Liver (tissue), 9 donors: ENCODE results near the gene GABRB1. TPM values are rescaled to one million over a fixed set of nuclear protein-coding genes. Genes with fewer than 3 reads are reported as not detected.

Experiments used
- DNase-seq: peaks from one replicate; pipeline ENCODE4 v3.0.0-alpha.2; 2017; ENCODE audit warnings: low spot score
- H3K27ac ChIP-seq, 2 donors: one replicate each; pipeline ENCODE4 v1.7.0; 2013; ENCODE audit warnings: inconsistent platforms in 2 of 2, low read length in 2 of 2, control low read depth in 1 of 2, low read depth in 1 of 2, mild to moderate bottlenecking in 1 of 2
- H3K27me3 ChIP-seq, 4 donors: one replicate each; pipeline versions ENCODE4 v1.6.1 to v1.7.0; 2013; ENCODE audit warnings: low read length in 3 of 4, inconsistent platforms in 1 of 4, mild to moderate bottlenecking in 1 of 4, moderate library complexity in 1 of 4; ENCODE audit not compliant: control insufficient read depth in 4 of 4, insufficient read depth in 4 of 4
- H3K36me3 ChIP-seq, 4 donors: one replicate each; pipeline versions ENCODE4 v1.6.1 to v1.7.0; 2013; ENCODE audit warnings: low read length in 3 of 4, mild to moderate bottlenecking in 3 of 4, low read depth in 1 of 4, moderate library complexity in 1 of 4; ENCODE audit not compliant: control insufficient read depth in 4 of 4, insufficient read depth in 3 of 4
- H3K4me1 ChIP-seq, 4 donors: one replicate each; pipeline versions ENCODE4 v1.6.1 to v1.7.0; 2013; ENCODE audit warnings: low read length in 3 of 4, mild to moderate bottlenecking in 3 of 4, moderate library complexity in 1 of 4; ENCODE audit not compliant: control insufficient read depth in 4 of 4, insufficient read depth in 4 of 4
- H3K4me3 ChIP-seq, 3 donors: one replicate each; pipeline versions ENCODE4 v1.6.1 to v1.7.0; 2013; ENCODE audit warnings: low read length in 3 of 3, control low read depth in 1 of 3, low read depth in 1 of 3, mild to moderate bottlenecking in 1 of 3
- H3K9ac ChIP-seq, 2 donors: one replicate each; pipeline ENCODE4 v1.7.0; 2013; ENCODE audit warnings: low read length in 2 of 2, mild to moderate bottlenecking in 2 of 2, moderate library complexity in 2 of 2, control low read depth in 1 of 2, low read depth in 1 of 2
- H3K9me3 ChIP-seq, 4 donors: one replicate each; pipeline versions ENCODE4 v1.6.1 to v1.7.0; 2013; ENCODE audit warnings: low read length in 3 of 4; ENCODE audit not compliant: control insufficient read depth in 4 of 4
- EGR1 ChIP-seq, 2 donors: IDR thresholded peaks; 2 replicates each; pipeline ENCODE4 v1.6.1; 2016 to 2018; ENCODE audit warnings: antibody characterized with exemption in 2 of 2, low read depth in 2 of 2
- FOXA1 ChIP-seq: IDR thresholded peaks from 2 replicates; pipeline ENCODE4 v1.6.1; 2016; ENCODE audit warnings: antibody characterized with exemption
- FOXA2 ChIP-seq: IDR thresholded peaks from 2 replicates; pipeline ENCODE4 v1.6.1; 2016; ENCODE audit warnings: antibody characterized with exemption
- GABPA ChIP-seq, 2 donors: IDR thresholded peaks in 1 of 2; conservative IDR thresholded peaks in 1 of 2; 2 replicates each; pipeline ENCODE4 v1.6.1; 2016; ENCODE audit warnings: antibody characterized with exemption in 2 of 2, mild to moderate bottlenecking in 1 of 2, moderate library complexity in 1 of 2
- HNF4A ChIP-seq, 2 donors: conservative IDR thresholded peaks; 2 replicates each; pipeline ENCODE4 v1.6.1; 2016; ENCODE audit warnings: antibody characterized with exemption in 2 of 2, mild to moderate bottlenecking in 2 of 2
- HNF4G ChIP-seq: IDR thresholded peaks from 2 replicates; pipeline ENCODE4 v1.6.1; 2016; ENCODE audit warnings: antibody characterized with exemption
- JUND ChIP-seq, 2 donors: IDR thresholded peaks; 2 replicates each; pipeline ENCODE4 v1.6.1; 2016; ENCODE audit warnings: antibody characterized with exemption in 2 of 2
- MAX ChIP-seq: IDR thresholded peaks from 2 replicates; pipeline ENCODE4 v1.6.1; 2016; ENCODE audit warnings: antibody characterized with exemption
- NR2F2 ChIP-seq: IDR thresholded peaks from 2 replicates; pipeline ENCODE4 v1.6.1; 2016; ENCODE audit warnings: antibody characterized with exemption
- RAD21 ChIP-seq, 2 donors: IDR thresholded peaks; 2 replicates each; pipeline ENCODE4 v1.6.1; 2016; ENCODE audit warnings: antibody characterized with exemption in 2 of 2, mild to moderate bottlenecking in 2 of 2
- RXRA ChIP-seq, 2 donors: IDR thresholded peaks; 2 replicates each; pipeline ENCODE4 v1.6.1; 2017 to 2018; ENCODE audit warnings: antibody characterized with exemption in 2 of 2, mild to moderate bottlenecking in 1 of 2
- SP1 ChIP-seq: IDR thresholded peaks from 2 replicates; pipeline ENCODE4 v1.6.1; 2018; ENCODE audit warnings: antibody characterized with exemption, mild to moderate bottlenecking
- YY1 ChIP-seq: IDR thresholded peaks from 2 replicates; pipeline ENCODE4 v1.6.1; 2016; ENCODE audit warnings: antibody characterized with exemption, mild to moderate bottlenecking
- ZBTB33 ChIP-seq: IDR thresholded peaks from 2 replicates; pipeline ENCODE4 v1.6.1; 2016; ENCODE audit warnings: antibody characterized with exemption
- polyA plus RNA-seq, 2 donors: library from polyadenylated mRNA; stranded (reverse) in 1 of 2; unstranded in 1 of 2; fragments of 200-250 nt in 1 of 2; fragments of >200 nt in 1 of 2; fragmentation: Nextera tagmentation in 1 of 2; extraction: Ambion mirVana in 1 of 2; gene quantifications; one replicate each; pipeline versions ENCODE4 v1.2.1 to v1.2.3, GENCODE V29; 2013 to 2015
- total RNA-seq, 2 donors: library from RNA; depleted of rRNA; stranded (reverse); fragments of >200 nt; gene quantifications; one replicate each; pipeline ENCODE4 v1.2.3, GENCODE V29; 2014
- TF ChIP-seq, protein P1 (sequence below): IDR thresholded peaks from 2 replicates; pipeline ENCODE4 v1.6.1; 2016; ENCODE audit warnings: antibody characterized with exemption
- TF ChIP-seq, protein P2 (sequence below): fragments of 150-350 bp; IDR thresholded peaks from 2 replicates; pipeline ENCODE4 v1.5.1; 2017; ENCODE audit warnings: improper control_type of control experiment, low read depth, low read length; ENCODE audit not compliant: missing input control
- TF ChIP-seq, protein P3 (sequence below): IDR thresholded peaks from 2 replicates; pipeline ENCODE4 v1.6.1; 2016; ENCODE audit warnings: antibody characterized with exemption, mild to moderate bottlenecking
- donor health status: healthy.
- donor health status: healthy.
- donor health status: healthy.
- donor health status: healthy.
- donor health status: healthy.

Gene GABRB1
- total and polyA plus RNA-seq, 4 donors, result 0.17 to 1.3 TPM; not detected in 2

DNA sequence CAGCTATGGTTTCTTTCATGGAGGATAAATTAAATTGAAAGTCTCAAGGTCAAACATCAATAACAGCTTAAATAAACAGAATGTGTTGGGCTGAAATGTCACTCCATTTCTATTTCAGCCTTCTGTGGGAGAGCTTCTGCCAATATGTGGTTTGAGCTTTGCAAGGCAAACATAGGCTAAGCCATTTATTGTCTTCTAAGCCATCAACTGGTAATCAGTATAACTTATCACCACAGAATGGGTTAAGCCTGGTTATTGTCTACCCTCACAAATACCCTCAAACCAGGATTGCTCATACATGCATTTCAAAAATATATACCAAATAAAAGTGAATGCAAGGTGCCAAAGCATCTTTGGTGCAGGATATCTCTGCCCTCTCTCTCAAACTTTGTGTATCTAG is 52.7 kb downstream of the GABRB1 start:
- Histone ChIP-seq H3K9ac (no peak overlapping the region), H3K4me3 (no peak overlapping the region), H3K9me3 (no peaks in the 10 kb centered on the region), H3K27me3 (peaks cover 0 to 2% (median 0%) of the 10 kb centered on the region in 4 donors), H3K4me1 (no peaks in the 10 kb centered on the region), H3K36me3 (no peaks in the 10 kb centered on the region), H3K27ac (no peak overlapping the region)
- TF ChIP-seq EGR1 (IDR thresholded peaks at IDR 0.05; ENCODE audit: low read depth in 2 of 2), result no peak
- TF ChIP-seq, protein P1, sequence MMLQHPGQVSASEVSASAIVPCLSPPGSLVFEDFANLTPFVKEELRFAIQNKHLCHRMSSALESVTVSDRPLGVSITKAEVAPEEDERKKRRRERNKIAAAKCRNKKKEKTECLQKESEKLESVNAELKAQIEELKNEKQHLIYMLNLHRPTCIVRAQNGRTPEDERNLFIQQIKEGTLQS, result no peak
- no peak for TF ChIP-seq MAX
- TF ChIP-seq HNF4G, result no peak
- no peak for TF ChIP-seq NR2F2
- no peak for TF ChIP-seq FOXA2
- TF ChIP-seq, protein P2, sequence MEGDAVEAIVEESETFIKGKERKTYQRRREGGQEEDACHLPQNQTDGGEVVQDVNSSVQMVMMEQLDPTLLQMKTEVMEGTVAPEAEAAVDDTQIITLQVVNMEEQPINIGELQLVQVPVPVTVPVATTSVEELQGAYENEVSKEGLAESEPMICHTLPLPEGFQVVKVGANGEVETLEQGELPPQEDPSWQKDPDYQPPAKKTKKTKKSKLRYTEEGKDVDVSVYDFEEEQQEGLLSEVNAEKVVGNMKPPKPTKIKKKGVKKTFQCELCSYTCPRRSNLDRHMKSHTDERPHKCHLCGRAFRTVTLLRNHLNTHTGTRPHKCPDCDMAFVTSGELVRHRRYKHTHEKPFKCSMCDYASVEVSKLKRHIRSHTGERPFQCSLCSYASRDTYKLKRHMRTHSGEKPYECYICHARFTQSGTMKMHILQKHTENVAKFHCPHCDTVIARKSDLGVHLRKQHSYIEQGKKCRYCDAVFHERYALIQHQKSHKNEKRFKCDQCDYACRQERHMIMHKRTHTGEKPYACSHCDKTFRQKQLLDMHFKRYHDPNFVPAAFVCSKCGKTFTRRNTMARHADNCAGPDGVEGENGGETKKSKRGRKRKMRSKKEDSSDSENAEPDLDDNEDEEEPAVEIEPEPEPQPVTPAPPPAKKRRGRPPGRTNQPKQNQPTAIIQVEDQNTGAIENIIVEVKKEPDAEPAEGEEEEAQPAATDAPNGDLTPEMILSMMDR, result no peak
- TF ChIP-seq HNF4A (conservative IDR thresholded peaks at IDR 0.05), result no peak
- no peak for DNase-seq

DNA sequence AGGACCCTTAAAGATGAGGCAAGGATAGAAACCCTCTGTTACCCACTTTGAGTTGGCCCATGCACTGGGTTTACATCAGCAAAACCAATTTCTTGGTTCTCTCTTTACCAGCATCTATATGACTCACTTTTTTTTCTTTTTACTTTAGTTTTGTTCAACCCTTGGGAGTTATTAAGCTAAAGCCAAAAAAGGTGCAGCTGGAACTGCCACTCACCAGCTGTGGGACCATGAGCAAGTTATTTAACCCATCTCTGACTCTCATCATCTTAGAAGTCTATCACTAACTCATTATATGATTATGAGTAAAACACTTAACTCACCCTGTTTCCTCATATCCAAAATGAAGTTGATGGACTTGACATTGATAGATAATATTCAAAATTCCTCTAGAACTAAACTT is 53.4 kb downstream of the GABRB1 start:
- H3K27me3 ChIP-seq, result peaks cover 0 to 2% (median 0%) of the 10 kb centered on the region in 4 donors
- no peaks in the 10 kb centered on the region for H3K36me3 ChIP-seq
- TF ChIP-seq, protein P2, result no peak
- TF ChIP-seq JUND (IDR thresholded peaks at IDR 0.05) (no peak), YY1 (no peak), NR2F2 (no peak), MAX (no peak), FOXA1 (no peak), RAD21 (IDR thresholded peaks at IDR 0.05) (no peak), ZBTB33 (no peak), RXRA (IDR thresholded peaks at IDR 0.05) (no peak), EGR1 (IDR thresholded peaks at IDR 0.05; ENCODE audit: low read depth in 2 of 2) (no peak), SP1 (no peak), FOXA2 (no peak), GABPA (IDR thresholded peaks at IDR 0.05 in 1 of 2, conservative IDR thresholded peaks at IDR 0.05 in 1 of 2) (no peak), HNF4G (no peak)
- TF ChIP-seq, protein P3, sequence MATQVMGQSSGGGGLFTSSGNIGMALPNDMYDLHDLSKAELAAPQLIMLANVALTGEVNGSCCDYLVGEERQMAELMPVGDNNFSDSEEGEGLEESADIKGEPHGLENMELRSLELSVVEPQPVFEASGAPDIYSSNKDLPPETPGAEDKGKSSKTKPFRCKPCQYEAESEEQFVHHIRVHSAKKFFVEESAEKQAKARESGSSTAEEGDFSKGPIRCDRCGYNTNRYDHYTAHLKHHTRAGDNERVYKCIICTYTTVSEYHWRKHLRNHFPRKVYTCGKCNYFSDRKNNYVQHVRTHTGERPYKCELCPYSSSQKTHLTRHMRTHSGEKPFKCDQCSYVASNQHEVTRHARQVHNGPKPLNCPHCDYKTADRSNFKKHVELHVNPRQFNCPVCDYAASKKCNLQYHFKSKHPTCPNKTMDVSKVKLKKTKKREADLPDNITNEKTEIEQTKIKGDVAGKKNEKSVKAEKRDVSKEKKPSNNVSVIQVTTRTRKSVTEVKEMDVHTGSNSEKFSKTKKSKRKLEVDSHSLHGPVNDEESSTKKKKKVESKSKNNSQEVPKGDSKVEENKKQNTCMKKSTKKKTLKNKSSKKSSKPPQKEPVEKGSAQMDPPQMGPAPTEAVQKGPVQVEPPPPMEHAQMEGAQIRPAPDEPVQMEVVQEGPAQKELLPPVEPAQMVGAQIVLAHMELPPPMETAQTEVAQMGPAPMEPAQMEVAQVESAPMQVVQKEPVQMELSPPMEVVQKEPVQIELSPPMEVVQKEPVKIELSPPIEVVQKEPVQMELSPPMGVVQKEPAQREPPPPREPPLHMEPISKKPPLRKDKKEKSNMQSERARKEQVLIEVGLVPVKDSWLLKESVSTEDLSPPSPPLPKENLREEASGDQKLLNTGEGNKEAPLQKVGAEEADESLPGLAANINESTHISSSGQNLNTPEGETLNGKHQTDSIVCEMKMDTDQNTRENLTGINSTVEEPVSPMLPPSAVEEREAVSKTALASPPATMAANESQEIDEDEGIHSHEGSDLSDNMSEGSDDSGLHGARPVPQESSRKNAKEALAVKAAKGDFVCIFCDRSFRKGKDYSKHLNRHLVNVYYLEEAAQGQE, result no peak
- H3K4me1 ChIP-seq, result no peaks in the 10 kb centered on the region
- H3K9me3 ChIP-seq, result no peaks in the 10 kb centered on the region
- H3K27ac ChIP-seq, result no peak overlapping the region
- H3K9ac ChIP-seq, result no peak overlapping the region
- DNase-seq, result no peak
- H3K4me3 ChIP-seq, result no peak overlapping the region
